Naive thymus-derived CD8-positive, alpha-beta T cell (primary cell): ENCODE data around the gene RTKN2. TPM values are rescaled to one million over a fixed set of nuclear protein-coding genes. Genes with fewer than 3 reads are reported as not detected.

Experiments used
- ATAC-seq, 2 donors: fragments of 150-1000 bp; cut with Tn5 transposase in 1 of 2; sonication (Bioruptor Pico), chemical (Tn5 transposase) in 1 of 2; 1 replicate in 1 of 2; 2 replicates in 1 of 2; pipeline ENCODE4 v1.10.0; 2021; ENCODE audit warnings: mild to moderate bottlenecking in 2 of 2, moderate library complexity in 2 of 2
- POLR2A ChIA-PET: fragments of 350-600 bp; sonication (Branson Sonifier 250); formaldehyde crosslinking; loops from one replicate; lab custom pipeline; 2021; ENCODE audit warnings: antibody characterized with exemption; lab: Charles Lee
- DNase-seq, 10 donors: peaks; one replicate each; pipeline versions ENCODE4 v3.0.0 to v3.0.0-alpha.2; 2020 to 2022
- H3K27ac Mint-ChIP-seq, 10 donors: one replicate each; pipeline ENCODE4 v1.8.0; 2020 to 2022; ENCODE audit warnings: mild to moderate bottlenecking in 10 of 10, mixed read lengths in 10 of 10, moderate library complexity in 4 of 10, inconsistent platforms in 1 of 10
- H3K27me3 Mint-ChIP-seq, 5 donors: one replicate each; pipeline ENCODE4 v1.8.0; 2021 to 2022; ENCODE audit warnings: mixed read lengths in 5 of 5
- H3K36me3 Mint-ChIP-seq, 3 donors: one replicate each; pipeline ENCODE4 v1.8.0; 2020 to 2022; ENCODE audit warnings: mixed read lengths in 3 of 3, mild to moderate bottlenecking in 2 of 3, inconsistent platforms in 1 of 3
- H3K4me1 Mint-ChIP-seq, 4 donors: one replicate each; pipeline ENCODE4 v1.8.0; 2021 to 2022; ENCODE audit warnings: mixed read lengths in 4 of 4
- H3K4me3 Mint-ChIP-seq, 10 donors: one replicate each; pipeline ENCODE4 v1.8.0; 2020 to 2022; ENCODE audit warnings: mild to moderate bottlenecking in 10 of 10, mixed read lengths in 10 of 10, moderate library complexity in 6 of 10, inconsistent platforms in 1 of 10
- H3K9me3 Mint-ChIP-seq, 9 donors: one replicate each; pipeline ENCODE4 v1.8.0; 2020 to 2022; ENCODE audit warnings: mixed read lengths in 9 of 9, mild to moderate bottlenecking in 3 of 9, inconsistent platforms in 1 of 9, moderate library complexity in 1 of 9
- polyA plus RNA-seq, 3 donors: library from polyadenylated mRNA; unstranded; fragments of 300-500 nt; fragmentation: Illumina TruSeq; gene quantifications; one replicate each; pipeline ENCODE4 v1.2.3, GENCODE V29; 2021
- total RNA-seq, 8 experiments: library from RNA in 2 of 8; stranded (reverse) in 2 of 8; gene quantifications; one replicate each; pipeline ENCODE4 v1.2.3 and lab custom pipeline; 2021 to 2026

RTKN2 gene
- total and polyA plus RNA-seq, 5 experiments from 2014 or later, result 0.08 to 0.44 (median 0.28) TPM

DNA sequence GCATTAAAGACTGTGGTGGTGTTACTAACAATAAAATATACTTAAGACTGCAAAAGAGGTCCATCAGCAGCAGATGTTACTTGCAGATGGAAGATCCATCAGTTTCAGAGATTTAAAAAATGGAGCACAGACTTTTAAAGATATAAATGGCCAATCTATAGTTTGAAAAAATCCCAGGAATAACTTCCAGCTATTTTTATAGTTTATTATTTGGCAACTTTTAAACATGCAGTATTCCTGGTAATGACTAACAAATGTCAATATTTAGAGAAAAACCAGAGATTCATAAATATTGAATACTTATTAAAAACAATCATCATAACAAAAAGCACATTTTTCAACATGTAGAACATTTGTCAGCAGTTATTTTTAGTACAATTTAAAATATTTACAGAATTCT lies 30.7 kb downstream of the RTKN2 start:
- POLR2A ChIA-PET, result no interaction called here
- no peaks in the 10 kb centered on the region for H3K36me3 Mint-ChIP-seq
- peak overlapping the region in 1 of 10 donors; percentile 44 for H3K27ac Mint-ChIP-seq
- no peak for ATAC-seq
- peaks cover 4 to 44% (median 22%) of the 10 kb centered on the region in 4 donors for H3K4me1 Mint-ChIP-seq
- H3K4me3 Mint-ChIP-seq, result no peak overlapping the region
- no peaks in the 10 kb centered on the region for H3K9me3 Mint-ChIP-seq
- H3K27me3 Mint-ChIP-seq, result no peaks in the 10 kb centered on the region
- no peak for DNase-seq

DNA sequence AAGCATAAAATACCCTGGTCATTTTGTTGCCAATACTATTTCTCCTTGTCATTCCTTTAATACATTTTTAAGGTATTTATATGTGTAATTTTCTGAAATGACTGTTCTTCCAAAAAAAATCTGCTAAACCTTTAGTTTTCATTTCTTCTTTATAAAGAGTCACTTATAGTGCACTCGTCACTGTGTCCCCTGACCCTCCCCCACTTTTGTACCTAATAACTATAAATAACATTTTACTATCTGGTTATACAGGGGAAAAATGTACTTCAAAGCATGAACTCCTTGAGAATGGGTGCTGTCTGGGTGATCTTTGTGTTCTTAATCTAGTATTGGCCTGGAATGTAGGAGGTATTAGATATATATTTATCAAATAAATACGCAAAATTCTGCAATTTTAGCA lies 31.1 kb downstream of the RTKN2 start:
- ATAC-seq, result no peak
- POLR2A ChIA-PET, result no interaction called here
- no peak overlapping the region for H3K4me3 Mint-ChIP-seq
- peak overlapping the region in 1 of 10 donors; percentile 44 for H3K27ac Mint-ChIP-seq
- H3K4me1 Mint-ChIP-seq, result peaks cover 4 to 43% (median 22%) of the 10 kb centered on the region in 4 donors
- H3K27me3 Mint-ChIP-seq, result no peaks in the 10 kb centered on the region
- H3K36me3 Mint-ChIP-seq, result no peaks in the 10 kb centered on the region
- H3K9me3 Mint-ChIP-seq, result no peaks in the 10 kb centered on the region
- DNase-seq, result no peak

DNA sequence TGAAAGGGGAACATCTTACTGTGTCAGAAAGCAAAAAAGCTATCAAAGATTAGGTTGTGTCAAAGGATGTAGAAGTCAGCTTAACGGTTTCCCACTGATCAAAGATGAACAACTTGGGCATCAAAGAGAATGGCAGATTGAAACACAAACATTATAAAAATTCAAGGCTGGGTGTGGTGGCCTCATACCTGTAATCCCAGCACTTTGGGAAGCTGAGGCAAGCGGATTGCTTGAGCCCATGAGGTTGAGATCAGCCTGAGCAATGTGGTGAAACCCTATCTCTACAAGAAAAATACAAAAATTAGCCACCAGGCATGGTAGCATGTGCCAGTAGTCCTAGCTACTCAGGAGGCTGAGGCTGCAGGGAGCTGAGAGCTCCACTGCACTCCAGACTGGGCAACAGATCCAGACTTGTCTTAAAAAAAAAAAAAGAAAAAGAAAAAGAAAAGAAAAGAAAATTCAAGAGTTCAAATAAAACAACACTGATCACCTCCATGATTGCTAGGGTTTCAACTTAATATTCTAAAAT lies 34.5 kb downstream of the RTKN2 start:
- ATAC-seq (no peak), DNase-seq (no peak)
- Mint-ChIP-seq H3K27ac (peak overlapping the region in 5 of 10 donors; percentile 4 to 83 (median 18)), H3K4me3 (peak overlapping the region in 3 of 10 donors; percentile 4 to 45 (median 20)), H3K36me3 (no peaks in the 10 kb centered on the region), H3K27me3 (no peaks in the 10 kb centered on the region), H3K4me1 (peaks cover 4 to 28% (median 21%) of the 10 kb centered on the region in 4 donors), H3K9me3 (no peaks in the 10 kb centered on the region)
- POLR2A ChIA-PET, result no interaction called here

DNA sequence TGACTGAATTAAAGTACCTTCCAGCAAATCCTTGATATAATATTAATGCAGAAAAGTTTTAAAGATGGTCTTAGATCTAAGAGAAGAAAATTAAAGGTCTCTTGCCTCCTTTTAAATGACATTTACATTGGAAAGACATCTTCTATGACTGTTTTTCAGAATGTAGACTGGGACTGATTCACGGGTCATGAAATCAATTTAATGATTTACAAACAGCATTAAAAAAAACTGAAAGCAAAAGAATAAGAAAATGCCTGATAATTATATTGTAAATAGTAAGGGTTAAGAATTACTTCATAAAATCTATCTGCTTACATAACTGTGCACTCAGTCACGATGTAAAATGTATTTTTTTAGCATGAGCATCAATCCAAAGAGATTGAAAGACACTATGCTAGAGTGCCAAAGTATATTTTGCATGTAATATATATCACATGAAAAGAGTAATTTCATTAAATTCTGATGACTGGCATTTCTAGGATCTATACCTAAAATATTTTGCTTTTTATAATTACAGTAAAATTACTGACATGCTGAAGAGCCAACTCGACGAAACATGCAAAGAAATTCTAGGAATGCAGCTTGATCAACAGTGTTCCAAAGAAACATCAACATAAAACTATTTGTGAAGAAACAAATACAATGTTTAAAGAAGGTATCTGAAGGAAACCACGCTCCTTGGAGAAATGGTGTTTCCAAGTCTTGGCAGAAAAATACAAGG lies 35.1 kb downstream of the RTKN2 start:
- POLR2A ChIA-PET, result interaction anchor here (0.6 kb wide), 1 partner anchor 47 kb away, joined by 3 read pairs; no protein-coding TSS in a partner anchor
- ATAC-seq (no peak), DNase-seq (no peak)
- Mint-ChIP-seq H3K27me3 (no peaks in the 10 kb centered on the region), H3K27ac (peak overlapping the region in 3 of 10 donors; percentile 4 to 18 (median 18)), H3K4me3 (peak overlapping the region in 1 of 10 donors; percentile 20), H3K36me3 (no peaks in the 10 kb centered on the region), H3K9me3 (no peaks in the 10 kb centered on the region), H3K4me1 (peaks cover 4 to 24% (median 21%) of the 10 kb centered on the region in 4 donors)

DNA sequence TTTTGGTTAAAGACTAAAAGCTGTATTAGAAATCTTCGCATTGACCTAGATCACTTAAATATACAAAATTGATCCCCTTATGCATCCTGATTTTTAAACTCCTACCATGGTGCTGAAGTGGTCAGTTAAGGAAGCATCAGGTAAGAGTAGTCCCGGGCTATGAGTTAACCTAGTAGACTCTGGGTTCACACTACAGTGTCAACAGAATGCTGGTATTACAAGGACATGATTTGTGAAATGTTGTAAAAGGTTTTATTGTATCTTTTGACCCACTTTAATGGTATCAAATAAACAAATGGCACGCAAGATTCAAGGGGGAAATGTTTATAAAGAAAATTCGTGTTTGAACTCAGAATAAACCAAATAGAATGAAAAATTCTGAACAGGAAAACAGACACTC lies 36.8 kb downstream of the RTKN2 start:
- peak overlapping the region in 1 of 10 donors; percentile 26 for H3K27ac Mint-ChIP-seq
- H3K27me3 Mint-ChIP-seq, result no peaks in the 10 kb centered on the region
- ATAC-seq (no peak), DNase-seq (no peak)
- peaks cover 4 to 21% (median 18%) of the 10 kb centered on the region in 4 donors for H3K4me1 Mint-ChIP-seq
- H3K9me3 Mint-ChIP-seq, result no peaks in the 10 kb centered on the region
- POLR2A ChIA-PET, result no interaction called here
- H3K4me3 Mint-ChIP-seq, result no peak overlapping the region
- H3K36me3 Mint-ChIP-seq, result no peaks in the 10 kb centered on the region

DNA sequence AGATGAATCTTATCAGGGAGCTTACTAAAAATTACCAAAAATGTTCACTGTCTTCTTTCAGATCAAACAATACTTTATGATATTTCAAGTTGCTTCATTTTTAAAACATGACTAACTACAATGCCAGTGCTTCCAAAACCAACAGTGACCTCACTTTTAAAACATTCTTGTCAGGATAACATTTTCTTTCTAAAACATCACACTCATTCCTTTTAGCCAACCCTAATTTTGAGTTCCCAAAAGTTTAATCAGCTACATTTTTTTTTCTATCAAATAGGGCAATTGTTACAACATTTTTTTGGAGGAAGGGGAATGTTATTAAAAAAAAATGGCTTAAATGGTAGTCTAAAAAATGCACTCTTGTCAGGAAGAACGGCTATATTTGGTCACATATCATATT lies 37.3 kb downstream of the RTKN2 start:
- Mint-ChIP-seq H3K4me1 (peaks cover 2 to 17% (median 15%) of the 10 kb centered on the region in 4 donors), H3K4me3 (no peak overlapping the region), H3K9me3 (no peaks in the 10 kb centered on the region), H3K27me3 (no peaks in the 10 kb centered on the region), H3K27ac (no peak overlapping the region), H3K36me3 (no peaks in the 10 kb centered on the region)
- POLR2A ChIA-PET, result no interaction called here
- DNase-seq (no peak), ATAC-seq (no peak)

DNA sequence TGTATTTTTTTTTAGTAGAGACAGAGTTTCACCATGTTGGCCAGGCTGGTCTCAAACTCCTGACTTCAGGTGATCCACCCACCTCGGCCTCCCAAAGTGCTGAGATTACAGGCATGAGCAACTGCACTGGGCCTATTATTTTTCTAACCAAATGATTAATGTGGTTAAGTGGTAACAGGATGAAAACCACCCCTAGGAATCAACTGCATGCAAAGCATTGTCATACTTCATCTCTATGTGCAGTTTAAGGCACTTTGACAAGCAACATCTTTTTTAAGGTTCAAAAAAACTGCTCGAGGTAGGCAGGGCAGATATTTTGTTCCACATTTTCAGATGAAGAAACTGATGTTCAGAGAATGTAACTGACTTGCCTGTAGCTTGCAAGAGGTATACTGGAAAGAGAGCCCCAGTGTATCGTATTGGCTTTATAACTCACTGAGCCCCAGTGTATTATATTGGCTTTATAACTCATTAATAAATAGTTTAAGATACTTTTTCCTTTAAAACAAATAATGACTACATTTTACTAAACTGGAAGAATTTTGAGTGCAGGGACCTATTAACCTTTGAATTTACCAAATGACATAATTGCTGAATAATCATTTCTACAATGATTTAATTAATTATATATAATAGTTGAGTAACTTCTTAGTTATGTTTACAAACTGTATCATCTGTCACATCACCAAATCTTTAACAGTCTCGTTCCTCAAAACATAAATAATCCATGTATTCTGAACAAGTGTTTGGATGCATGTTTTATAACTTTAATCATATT lies 38.1 kb downstream of the RTKN2 start:
- Mint-ChIP-seq H3K4me3 (no peak overlapping the region), H3K27ac (peak overlapping the region in 1 of 10 donors; percentile 28), H3K9me3 (no peaks in the 10 kb centered on the region), H3K27me3 (no peaks in the 10 kb centered on the region), H3K36me3 (no peaks in the 10 kb centered on the region), H3K4me1 (peaks cover 2 to 16% (median 14%) of the 10 kb centered on the region in 4 donors)
- DNase-seq, result no peak
- no peak for ATAC-seq
- POLR2A ChIA-PET, result no interaction called here

DNA sequence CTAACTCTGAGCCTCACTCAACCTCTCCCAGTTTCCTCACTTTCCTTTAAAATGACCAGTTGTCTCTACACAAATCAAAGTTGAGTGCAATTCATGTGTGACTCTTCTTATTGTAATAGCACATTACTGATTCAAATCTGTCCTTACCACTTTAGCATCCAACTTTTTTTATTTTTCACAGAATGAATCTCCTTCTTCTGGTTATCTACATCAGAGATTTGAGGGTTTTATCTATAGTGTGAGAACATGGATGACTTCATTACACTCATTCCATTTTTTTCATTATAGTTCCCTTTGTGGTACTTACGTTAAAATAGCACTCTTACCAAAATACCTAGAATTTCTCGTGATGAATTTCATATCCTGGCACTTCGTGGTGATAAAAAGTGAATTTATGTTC lies 43.3 kb downstream of the RTKN2 start:
- DNase-seq (no peak), ATAC-seq (no peak)
- peaks cover 0 to 2% (median 0%) of the 10 kb centered on the region in 9 donors for H3K9me3 Mint-ChIP-seq
- POLR2A ChIA-PET, result no interaction called here
- no peaks in the 10 kb centered on the region for H3K27me3 Mint-ChIP-seq
- H3K4me3 Mint-ChIP-seq, result no peak overlapping the region
- H3K27ac Mint-ChIP-seq, result peak overlapping the region in 1 of 10 donors; percentile 46
- no peaks in the 10 kb centered on the region for H3K36me3 Mint-ChIP-seq
- peaks cover 0 to 3% (median 0%) of the 10 kb centered on the region in 4 donors for H3K4me1 Mint-ChIP-seq

DNA sequence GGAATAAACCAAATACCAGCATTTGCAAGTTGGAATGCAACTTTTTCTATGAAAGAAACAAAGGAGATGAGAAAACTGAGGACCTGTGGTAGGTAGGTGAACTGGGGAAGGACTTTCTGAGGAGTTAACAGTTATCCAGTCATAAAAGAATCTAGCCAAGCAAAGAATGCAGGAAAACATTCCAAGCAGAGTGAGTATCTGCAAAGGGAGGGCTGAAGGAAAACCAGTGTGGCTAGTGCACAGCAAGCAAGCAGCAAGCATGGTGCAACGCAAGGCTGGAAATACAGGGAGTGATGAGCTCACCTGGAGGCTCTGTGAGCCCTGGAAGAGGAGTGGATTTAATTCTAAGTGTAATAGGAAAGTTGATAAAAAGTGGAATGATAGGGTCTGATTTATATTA lies 44.0 kb downstream of the RTKN2 start:
- Mint-ChIP-seq H3K36me3 (no peaks in the 10 kb centered on the region), H3K9me3 (peaks cover 0 to 2% (median 0%) of the 10 kb centered on the region in 9 donors), H3K27ac (no peak overlapping the region), H3K27me3 (no peaks in the 10 kb centered on the region), H3K4me3 (no peak overlapping the region), H3K4me1 (no peaks in the 10 kb centered on the region)
- DNase-seq (no peak), ATAC-seq (no peak)
- POLR2A ChIA-PET, result no interaction called here

DNA sequence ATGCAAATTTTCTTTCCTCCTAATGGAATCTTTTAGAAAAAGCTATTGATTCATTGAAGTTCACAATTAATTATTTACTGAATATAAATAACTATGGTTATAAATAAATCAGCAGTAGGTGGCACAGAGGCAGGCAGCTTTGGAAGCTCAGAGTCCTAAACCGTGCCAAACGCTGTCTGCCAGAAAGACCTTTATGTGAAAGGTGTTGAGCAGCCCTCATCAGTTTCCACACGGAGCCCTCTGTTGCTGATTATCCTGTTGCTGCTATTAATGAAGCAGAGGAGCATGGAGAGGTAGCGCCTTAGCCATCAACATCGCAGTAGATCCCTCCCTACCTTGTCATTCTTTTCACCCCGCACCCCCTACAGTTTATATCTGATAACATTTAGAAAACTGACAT lies 51.0 kb downstream of the RTKN2 start:
- Mint-ChIP-seq H3K27ac (no peak overlapping the region), H3K36me3 (no peaks in the 10 kb centered on the region), H3K4me1 (no peaks in the 10 kb centered on the region), H3K4me3 (no peak overlapping the region), H3K27me3 (no peaks in the 10 kb centered on the region), H3K9me3 (no peaks in the 10 kb centered on the region)
- DNase-seq (no peak), ATAC-seq (no peak)
- POLR2A ChIA-PET, result no interaction called here

DNA sequence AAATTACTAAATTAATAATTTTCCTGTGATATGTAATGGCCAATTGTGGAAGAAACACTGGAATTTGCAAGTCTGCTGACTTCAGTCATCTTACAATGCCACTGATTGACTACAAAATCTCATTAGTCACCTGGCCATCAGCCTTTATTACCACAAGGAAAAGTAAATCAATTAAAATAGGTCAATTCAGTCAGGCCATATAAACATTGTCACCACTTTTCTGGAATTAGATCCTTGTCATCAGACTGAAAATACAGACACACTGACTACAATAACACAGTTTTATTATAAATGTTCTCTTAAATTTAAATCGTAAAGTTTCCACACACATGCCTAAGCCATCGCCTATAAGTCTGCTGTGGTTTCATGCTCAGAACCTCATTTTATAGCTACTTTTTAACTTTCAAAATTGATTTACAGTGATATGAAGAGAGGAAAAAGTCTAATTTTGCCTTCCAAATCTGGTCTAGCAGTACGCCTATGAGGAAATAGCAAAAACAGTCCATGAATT lies 54.2 kb downstream of the RTKN2 start:
- Mint-ChIP-seq H3K27me3 (no peaks in the 10 kb centered on the region), H3K27ac (no peak overlapping the region), H3K4me3 (no peak overlapping the region), H3K36me3 (no peaks in the 10 kb centered on the region), H3K9me3 (peaks cover 0 to 1% (median 0%) of the 10 kb centered on the region in 9 donors), H3K4me1 (peaks cover 0 to 1% (median 0%) of the 10 kb centered on the region in 4 donors)
- ATAC-seq (no peak), DNase-seq (no peak)
- POLR2A ChIA-PET, result no interaction called here

DNA sequence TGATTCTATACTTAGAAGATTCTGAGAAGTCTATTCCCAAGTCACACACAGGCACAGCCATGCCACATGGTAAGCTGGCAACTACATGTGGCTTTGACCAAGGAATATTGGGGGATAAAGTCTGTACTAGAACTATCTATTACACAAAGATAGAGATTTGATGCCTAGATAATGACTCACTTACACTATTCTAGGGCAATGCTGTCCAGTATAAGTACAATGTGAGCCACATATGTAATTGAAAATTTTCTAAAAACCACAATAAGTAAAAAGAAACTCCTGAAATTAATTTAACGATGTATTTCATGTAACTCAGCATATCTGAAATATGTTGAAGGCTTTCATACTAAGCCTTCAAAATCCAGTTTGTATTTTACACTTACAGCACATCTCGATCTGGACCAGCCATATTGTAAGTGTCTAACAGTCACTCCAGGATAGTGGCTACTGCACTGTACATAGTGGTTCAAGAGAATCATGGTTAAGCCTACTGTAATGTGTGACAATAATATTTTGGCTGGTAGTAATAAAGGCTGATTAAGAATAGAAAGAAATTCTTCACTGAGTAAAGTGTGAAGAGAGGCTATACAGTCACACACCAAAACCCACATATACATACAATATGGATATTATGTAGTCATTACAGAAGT lies 62.8 kb downstream of the RTKN2 start:
- peaks cover 0 to 2% (median 0%) of the 10 kb centered on the region in 9 donors for H3K9me3 Mint-ChIP-seq
- no peak for DNase-seq
- H3K27ac Mint-ChIP-seq, result peak overlapping the region in 1 of 10 donors; percentile 33
- peaks cover 0 to 7% (median 3%) of the 10 kb centered on the region in 4 donors for H3K4me1 Mint-ChIP-seq
- H3K4me3 Mint-ChIP-seq, result no peak overlapping the region
- H3K36me3 Mint-ChIP-seq, result no peaks in the 10 kb centered on the region
- POLR2A ChIA-PET, result no interaction called here
- no peak for ATAC-seq
- no peaks in the 10 kb centered on the region for H3K27me3 Mint-ChIP-seq
